SIG-M5 treated with dmso at 0.1 percent for 504 hours (cell line): ENCODE results near the gene ACKR3.

ENCODE experiments used
- DNase-seq: peaks from one replicate; lab custom pipeline; 2025; ENCODE audit not compliant: unreplicated experiment; lab: John Stamatoyannopoulos, UW

ACKR3 gene

GRCh38 chr2:236549165-236549564 lies 20.5 kb upstream of the ACKR3 start:
- no peak for DNase-seq

DNA sequence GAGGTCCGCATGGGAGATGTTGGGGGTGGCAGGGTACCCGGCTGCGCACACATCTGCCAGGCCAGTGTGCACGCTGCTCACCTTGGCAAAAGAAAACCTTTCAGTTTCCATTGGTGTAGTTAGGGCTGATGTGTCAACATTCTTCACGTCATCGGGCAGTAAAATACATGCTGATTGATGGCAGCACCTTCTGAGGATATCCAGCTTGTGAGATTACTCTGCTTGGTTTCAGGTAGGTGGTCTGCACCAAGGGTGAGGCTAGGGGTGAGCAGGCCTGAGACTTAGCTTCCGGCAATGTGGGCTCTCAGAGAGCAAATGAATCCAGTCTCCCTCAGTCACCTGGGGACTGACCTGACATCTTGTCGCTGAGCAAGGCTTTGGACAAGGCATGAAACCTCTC lies 19.3 kb upstream of the ACKR3 start:
- DNase-seq = no peak

DNA sequence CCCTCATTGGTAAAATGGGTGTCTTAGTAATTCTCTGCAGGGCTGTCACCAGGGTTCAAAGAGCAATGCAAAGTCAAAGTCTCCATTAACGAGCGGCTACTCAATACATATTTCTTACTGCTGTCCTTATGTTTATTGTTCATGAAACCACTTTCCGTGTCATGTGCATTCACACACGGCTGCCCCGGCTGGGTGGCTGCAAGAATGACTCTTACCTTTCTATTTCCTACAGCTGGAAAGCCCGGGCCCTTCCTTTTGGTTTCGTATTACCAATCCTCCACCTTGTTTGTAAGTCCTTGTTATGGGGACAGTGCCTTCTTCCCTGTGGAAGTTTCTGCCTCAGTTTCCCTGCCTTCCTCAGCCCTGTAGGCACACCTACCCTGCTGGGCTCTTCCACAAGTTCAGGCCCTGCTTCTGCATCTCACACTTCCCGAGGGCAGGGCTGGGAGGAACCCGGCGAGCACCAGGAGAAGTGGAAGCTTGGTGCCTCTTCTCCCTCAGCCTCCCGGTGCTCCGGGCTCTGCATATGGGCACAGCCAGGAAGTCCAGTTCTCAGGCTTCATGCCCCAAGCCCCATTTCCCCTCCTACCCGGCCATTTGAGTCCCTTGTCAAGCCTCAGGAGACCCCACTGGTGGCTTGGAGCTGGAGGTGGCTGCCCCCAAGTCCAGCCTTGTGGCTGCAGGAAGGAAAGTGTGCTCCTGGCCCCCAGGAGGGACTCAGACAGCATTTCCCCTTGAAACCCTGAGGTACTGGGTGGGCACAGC lies 18.7 kb upstream of the ACKR3 start:
- no peak for DNase-seq

DNA sequence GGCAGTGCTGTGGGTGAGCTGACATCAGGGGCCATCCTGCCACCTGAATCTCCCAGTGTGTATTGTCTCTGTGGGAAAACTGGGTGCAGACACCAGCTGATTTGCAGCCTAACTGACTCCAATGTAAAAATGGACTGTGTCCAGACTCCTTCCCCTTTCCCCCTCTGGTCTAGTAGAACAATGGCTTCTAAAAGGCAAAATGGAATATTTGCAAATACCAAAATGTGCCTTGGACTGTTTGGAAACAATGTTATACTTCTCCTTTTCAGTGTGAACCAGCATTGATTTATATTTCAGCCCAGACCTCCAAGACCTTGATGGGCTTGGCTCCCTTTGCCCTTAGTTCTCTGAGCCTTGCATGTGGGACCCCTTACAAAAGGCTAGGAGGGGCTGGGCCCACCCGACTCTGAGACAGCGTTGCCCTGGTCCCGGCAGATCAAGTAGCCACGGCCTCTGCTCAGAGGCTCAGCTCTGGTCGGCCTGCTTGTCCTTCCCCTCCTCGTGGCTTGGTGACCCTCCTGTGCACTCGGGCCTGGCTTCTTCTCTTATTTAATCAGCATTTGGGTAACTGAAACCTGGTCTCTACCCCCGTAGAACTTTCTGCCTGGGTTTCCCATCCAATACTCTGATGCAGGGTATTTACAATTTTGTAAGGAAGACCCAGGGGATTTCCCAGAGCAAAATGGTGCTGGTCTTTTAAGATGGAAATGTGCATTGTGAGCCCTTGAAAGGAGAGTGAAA lies 18.0 kb upstream of the ACKR3 start:
- no peak for DNase-seq

DNA sequence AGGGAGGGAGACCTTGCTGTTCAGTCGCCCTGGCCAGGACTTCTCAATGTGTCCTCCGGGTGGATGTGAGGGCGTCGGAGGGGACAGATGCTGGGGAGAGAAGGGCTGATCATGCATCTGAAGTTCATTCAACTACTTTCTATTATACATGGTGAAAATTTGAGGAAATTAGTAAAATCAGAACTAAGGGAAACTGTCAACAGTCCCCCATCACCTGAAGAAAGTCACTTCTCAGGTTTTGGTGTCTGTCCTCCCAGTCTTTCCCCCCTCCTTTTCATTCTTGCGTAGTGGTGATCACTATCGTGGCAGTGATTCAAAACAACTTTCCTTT lies 17.4 kb upstream of the ACKR3 start:
- no peak for DNase-seq

DNA sequence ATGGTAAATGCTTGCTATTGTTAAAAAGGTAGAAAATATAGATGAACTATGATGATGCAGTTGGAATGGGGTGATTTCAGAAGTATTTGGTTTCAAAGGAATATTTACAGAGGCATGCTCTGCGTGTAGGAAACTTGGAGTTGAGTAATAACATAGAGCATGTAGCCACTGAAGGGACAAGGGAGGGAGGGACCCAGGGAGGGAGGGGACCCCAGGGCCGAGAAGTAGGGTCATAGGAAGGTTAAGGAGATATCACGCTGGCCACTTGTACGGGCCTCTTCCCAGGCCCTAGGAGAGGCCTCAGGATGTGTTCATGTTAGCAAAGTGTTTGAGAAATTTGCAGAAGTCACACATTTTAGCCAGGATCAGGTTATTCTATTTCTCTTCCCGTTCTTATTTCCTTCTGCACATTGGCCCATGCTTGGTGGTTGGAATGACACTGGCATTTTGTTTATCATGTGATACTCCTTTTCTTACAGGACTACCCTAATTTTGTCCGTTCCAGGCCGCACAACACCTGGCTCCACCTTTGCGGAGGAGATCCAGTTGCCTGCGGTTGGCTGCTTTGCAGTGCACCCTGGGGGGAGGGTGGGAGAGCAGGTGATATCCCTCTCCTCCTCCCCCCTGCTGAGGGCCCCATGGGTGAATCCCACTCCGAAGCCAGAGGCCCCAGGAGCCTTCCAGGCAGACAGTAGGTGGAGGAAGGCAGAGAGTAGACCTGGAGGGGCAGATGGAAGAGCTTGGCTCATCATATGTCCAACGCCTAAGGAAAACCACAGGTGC lies 16.9 kb upstream of the ACKR3 start:
- DNase-seq = no peak

- no peak for DNase-seq
These were observed 16.1 kb upstream of the ACKR3 start for GRCh38 chr2:236553522-236553921.

DNA sequence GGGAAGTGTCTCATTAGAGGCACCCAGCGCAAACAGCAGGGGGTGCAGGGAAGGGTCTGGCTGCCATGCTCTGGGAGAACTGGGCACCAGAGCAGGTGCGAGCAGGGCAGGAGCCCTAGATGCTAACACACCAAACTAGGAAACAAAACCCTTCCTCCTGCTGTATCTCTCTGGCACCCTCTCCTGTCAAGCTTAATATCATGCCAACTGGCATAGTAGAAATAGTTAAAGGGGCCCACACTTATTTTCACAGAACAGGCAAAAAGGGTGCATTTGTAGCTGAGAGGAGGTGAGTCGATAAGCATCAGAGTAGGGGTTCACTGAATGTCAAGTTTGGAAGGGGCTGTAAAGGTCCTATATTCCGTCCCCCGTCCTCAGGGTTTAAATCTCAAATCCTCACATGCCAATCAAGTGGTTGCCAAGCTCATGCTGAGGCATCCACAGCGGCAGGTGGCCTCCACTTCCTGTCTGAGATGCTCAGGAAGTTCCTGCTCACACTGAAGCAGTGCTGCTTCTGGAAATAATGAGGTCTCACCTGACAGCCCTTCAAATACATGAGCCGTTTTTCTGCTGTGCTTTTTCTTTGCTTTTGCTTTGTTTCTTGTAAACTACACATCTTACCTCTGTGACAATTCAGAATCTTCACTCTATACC lies 14.9 kb upstream of the ACKR3 start:
- no peak for DNase-seq

- DNase-seq = no peak
These were observed 14.1 kb upstream of the ACKR3 start for GRCh38 chr2:236555481-236555880.

- no peak for DNase-seq
These were observed 12.2 kb upstream of the ACKR3 start for GRCh38 chr2:236557306-236558030.

GRCh38 chr2:236558036-236558435 lies 11.6 kb upstream of the ACKR3 start:
- no peak for DNase-seq

GRCh38 chr2:236558993-236559978 lies 10.3 kb upstream of the ACKR3 start:
- DNase-seq = no peak

DNA sequence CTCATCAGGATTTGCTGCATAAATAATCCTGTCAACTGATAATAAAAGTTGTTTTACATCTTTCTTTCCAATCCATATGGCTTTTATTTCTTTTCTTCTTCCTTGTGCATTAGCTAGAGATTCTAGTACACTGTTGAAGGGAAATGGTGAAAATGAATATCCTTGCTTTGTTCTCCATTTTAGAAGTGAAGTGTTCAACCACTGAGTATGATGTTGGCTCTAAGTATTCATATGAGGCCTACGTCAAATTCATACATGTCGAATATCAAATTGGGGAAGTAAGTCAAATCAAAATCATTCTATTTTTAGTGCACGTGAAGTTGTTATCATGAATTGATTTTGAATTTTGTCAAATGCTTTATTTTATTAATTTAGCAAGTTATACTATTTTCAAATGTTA lies 7.8 kb upstream of the ACKR3 start:
- DNase-seq = no peak

DNA sequence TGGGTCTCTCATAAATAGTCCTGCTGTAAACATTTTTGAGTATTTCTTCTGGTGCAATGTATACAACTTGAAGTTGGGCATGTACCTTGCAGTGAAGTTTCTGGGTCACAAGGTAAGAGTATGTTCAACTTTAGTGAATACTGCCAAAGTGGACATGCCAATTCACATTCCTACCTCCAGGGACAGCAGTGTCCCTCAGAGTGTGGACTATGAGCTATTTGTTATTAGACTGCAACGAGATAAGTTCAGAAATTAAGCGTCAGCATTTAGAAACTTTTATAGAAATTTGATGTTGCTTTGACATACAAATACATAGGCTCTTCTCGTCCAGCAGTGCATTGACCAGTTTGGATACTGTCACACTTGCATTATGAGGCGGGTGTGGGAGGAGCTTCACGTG lies 7.2 kb upstream of the ACKR3 start:
- no peak for DNase-seq

DNA sequence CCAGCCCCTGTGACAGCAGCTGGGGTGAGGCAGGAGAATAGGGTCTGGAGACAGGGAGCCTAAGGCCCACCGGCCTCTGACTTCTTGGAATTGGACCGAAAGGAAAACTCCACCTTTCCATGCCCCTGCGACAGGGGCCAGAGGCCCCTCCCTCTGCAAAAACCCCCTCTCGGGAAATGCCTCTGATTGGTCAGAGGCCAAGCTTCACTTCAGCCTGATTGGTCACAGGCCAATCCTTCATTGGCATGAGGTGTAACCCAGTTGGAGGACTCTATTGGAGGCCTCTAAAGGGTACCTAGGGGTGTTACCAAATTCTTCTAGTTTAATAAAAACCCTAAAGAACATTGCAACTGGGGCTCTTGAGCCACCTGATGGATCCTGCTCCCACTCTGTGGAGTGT lies 5.7 kb upstream of the ACKR3 start:
- no peak for DNase-seq

DNA sequence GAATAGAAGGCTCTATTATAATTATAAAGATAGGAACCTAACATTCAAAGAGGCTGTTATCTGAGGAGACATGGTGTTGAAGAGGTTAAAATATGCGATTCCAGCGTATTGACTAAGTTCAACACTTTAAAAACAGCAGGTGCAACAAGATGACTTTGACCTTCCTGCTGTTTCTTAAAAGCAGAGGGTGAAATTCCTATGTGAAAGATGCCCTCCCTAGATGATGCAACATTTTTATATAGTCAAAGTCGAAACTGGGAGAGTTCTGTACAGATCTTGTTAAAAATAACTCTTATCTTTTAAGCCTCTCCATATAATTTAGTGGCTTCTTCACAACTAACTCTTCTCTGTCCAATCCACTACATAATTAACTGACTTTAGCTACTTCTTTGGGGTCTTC lies 4.4 kb upstream of the ACKR3 start:
- no peak for DNase-seq

- no peak for DNase-seq
These were observed 3.7 kb upstream of the ACKR3 start for GRCh38 chr2:236565879-236566402.

GRCh38 chr2:236566596-236566995 lies 3.0 kb upstream of the ACKR3 start:
- no peak for DNase-seq
